H9 (cell line): ENCODE data around the gene EIF2S3. TPM values are rescaled to one million over a fixed set of nuclear protein-coding genes. Genes with fewer than 3 reads are reported as not detected.

Experiments used
- DNase-seq: peaks from one replicate; pipeline ENCODE4 v3.0.0-alpha.2; 2017
- H2AFZ ChIP-seq: one replicate; pipeline ENCODE4 v1.6.1; 2013; ENCODE audit warnings: mild to moderate bottlenecking, low read length, control low read depth, moderate library complexity
- H2AK5ac ChIP-seq: 2 replicates; pipeline ENCODE4 v1.6.1; 2013; ENCODE audit warnings: low read length, control low read depth, mixed read lengths; ENCODE audit not compliant: insufficient read length
- H2BK120ac ChIP-seq: one replicate; pipeline ENCODE4 v1.6.1; 2013; ENCODE audit warnings: low read depth, mild to moderate bottlenecking, low read length, control low read depth, inconsistent platforms; ENCODE audit not compliant: poor library complexity, severe bottlenecking
- H2BK12ac ChIP-seq: 2 replicates; pipeline ENCODE4 v1.6.1; 2013; ENCODE audit warnings: low read length, control low read depth, mixed read lengths, low read depth; ENCODE audit not compliant: insufficient read length
- H2BK15ac ChIP-seq: 2 replicates; pipeline ENCODE4 v1.6.1; 2013; ENCODE audit warnings: low read depth, low read length, control low read depth
- H2BK20ac ChIP-seq: one replicate; pipeline ENCODE4 v1.6.1; 2013; ENCODE audit warnings: low read depth, mild to moderate bottlenecking, low read length, control low read depth, inconsistent platforms; ENCODE audit not compliant: poor library complexity, severe bottlenecking
- H2BK5ac ChIP-seq: 2 replicates; pipeline ENCODE4 v1.6.1; 2013; ENCODE audit warnings: low read length, control low read depth, mixed read lengths; ENCODE audit not compliant: insufficient read length
- H3K14ac ChIP-seq: 2 replicates; pipeline ENCODE4 v1.6.1; 2013; ENCODE audit warnings: low read length, control low read depth; ENCODE audit not compliant: insufficient read depth
- H3K18ac ChIP-seq: 2 replicates; pipeline ENCODE4 v1.6.1; 2013; ENCODE audit warnings: low read depth, mild to moderate bottlenecking, mixed read lengths, low read length, control low read depth; ENCODE audit not compliant: insufficient read length
- H3K23ac ChIP-seq: 2 replicates; pipeline ENCODE4 v1.6.1; 2013; ENCODE audit warnings: low read length, control low read depth, mixed read lengths, low read depth; ENCODE audit not compliant: insufficient read length
- H3K23me2 ChIP-seq: 2 replicates; pipeline ENCODE4 v1.6.1; 2013; ENCODE audit warnings: low read depth, mild to moderate bottlenecking, mixed read lengths, low read length, control low read depth; ENCODE audit not compliant: insufficient read length, poor library complexity, severe bottlenecking
- H3K27ac ChIP-seq: 2 replicates; pipeline ENCODE4 v1.5.1; 2013; ENCODE audit warnings: low read length, control low read depth, mixed read lengths, low read depth; ENCODE audit not compliant: insufficient read length
- H3K27me3 ChIP-seq: 2 replicates; pipeline ENCODE4 v1.6.1; 2013; ENCODE audit warnings: low read length, control low read depth, inconsistent platforms; ENCODE audit not compliant: insufficient read depth
- H3K4ac ChIP-seq: 2 replicates; pipeline ENCODE4 v1.6.1; 2013; ENCODE audit warnings: low read depth, mild to moderate bottlenecking, control low read depth, inconsistent platforms, low read length, moderate library complexity
- H3K4me1 ChIP-seq: 2 replicates; pipeline ENCODE4 v1.6.1; 2013; ENCODE audit warnings: low read length, control low read depth, inconsistent platforms; ENCODE audit not compliant: insufficient read depth
- H3K4me2 ChIP-seq: 2 replicates; pipeline ENCODE4 v1.6.1; 2013; ENCODE audit warnings: low read length, control low read depth, mixed read lengths; ENCODE audit not compliant: insufficient read length, insufficient read depth
- H3K56ac ChIP-seq: 2 replicates; pipeline ENCODE4 v1.6.1; 2013; ENCODE audit warnings: low read depth, mild to moderate bottlenecking, mixed read lengths, low read length, control low read depth; ENCODE audit not compliant: insufficient read length
- H3K79me1 ChIP-seq: 2 replicates; pipeline ENCODE4 v1.6.1; 2013; ENCODE audit warnings: low read depth, mild to moderate bottlenecking, moderate library complexity, low read length, control low read depth, inconsistent platforms; ENCODE audit not compliant: insufficient read depth, poor library complexity, severe bottlenecking
- H3K79me2 ChIP-seq: 2 replicates; pipeline ENCODE4 v1.6.1; 2013; ENCODE audit warnings: low read length, control low read depth, inconsistent platforms; ENCODE audit not compliant: insufficient read depth
- H3K9ac ChIP-seq: 2 replicates; pipeline ENCODE4 v1.6.1; 2013; ENCODE audit warnings: low read length, control low read depth, mixed read lengths; ENCODE audit not compliant: insufficient read length; ENCODE audit errors: extremely low read depth
- H3K9me3 ChIP-seq: one replicate; pipeline ENCODE4 v1.6.1; 2013; ENCODE audit warnings: low read depth, low read length, inconsistent platforms; ENCODE audit not compliant: control insufficient read depth
- H3T11ph ChIP-seq: one replicate; pipeline ENCODE4 v1.6.1; 2013; ENCODE audit warnings: mild to moderate bottlenecking, low read length, control low read depth, inconsistent platforms
- H4K20me1 ChIP-seq: one replicate; pipeline ENCODE4 v1.6.1; 2013; ENCODE audit not compliant: control insufficient read depth, insufficient read length, insufficient read depth
- H4K5ac ChIP-seq: 2 replicates; pipeline ENCODE4 v1.6.1; 2013; ENCODE audit warnings: low read depth, mild to moderate bottlenecking, mixed read lengths, low read length, control low read depth; ENCODE audit not compliant: insufficient read length
- H4K8ac ChIP-seq: replicated peaks from 2 replicates; pipeline ENCODE4 v1.6.1; 2013; ENCODE audit warnings: low read length, control low read depth, mixed read lengths, low read depth; ENCODE audit not compliant: insufficient read length
- H4K91ac ChIP-seq: 2 replicates; pipeline ENCODE4 v1.6.1; 2013; ENCODE audit warnings: low read depth, mild to moderate bottlenecking, moderate library complexity, mixed read lengths, low read length, control low read depth; ENCODE audit not compliant: insufficient read length
- H3K27ac Mint-ChIP-seq, 3 experiments: 2 replicates in 2 of 3; 3 replicates in 1 of 3; pipeline ENCODE4 v1.8.0; 2020 to 2021; ENCODE audit warnings: mixed read lengths in 3 of 3, mild to moderate bottlenecking in 1 of 3, moderate library complexity in 1 of 3
- H3K27me3 Mint-ChIP-seq: 2 replicates; pipeline ENCODE4 v1.8.0; 2021; ENCODE audit warnings: low read depth, mild to moderate bottlenecking, moderate library complexity, mixed read lengths
- H3K36me3 Mint-ChIP-seq, 3 experiments: 2 replicates in 2 of 3; 3 replicates in 1 of 3; pipeline ENCODE4 v1.8.0; 2020 to 2021; ENCODE audit warnings: low read depth in 3 of 3, mixed read lengths in 3 of 3; ENCODE audit not compliant: insufficient read depth in 1 of 3
- H3K4me1 Mint-ChIP-seq, 2 experiments: 2 replicates each; pipeline ENCODE4 v1.8.0; 2020; ENCODE audit warnings: mixed read lengths in 2 of 2
- H3K4me3 Mint-ChIP-seq, 2 experiments: 2 replicates in 1 of 2; 3 replicates in 1 of 2; pipeline ENCODE4 v1.8.0; 2020 to 2021; ENCODE audit warnings: mild to moderate bottlenecking in 2 of 2, mixed read lengths in 2 of 2, moderate library complexity in 1 of 2
- H3K9me3 Mint-ChIP-seq, 2 experiments: 2 replicates in 1 of 2; 3 replicates in 1 of 2; pipeline ENCODE4 v1.8.0; 2020; ENCODE audit warnings: mild to moderate bottlenecking in 2 of 2, mixed read lengths in 2 of 2, moderate library complexity in 1 of 2
- WGBS: extraction: QIAGEN DNeasy Blood & Tissue Kit; methylation state at CpG from one replicate; pipeline ENCODE4 v1.1.7; 2013; ENCODE audit warnings: missing lambda C conversion rate, low lambda C conversion rate, mixed read lengths; ENCODE audit not compliant: insufficient read length; ENCODE audit errors: extremely low coverage; 5-methylcytosine and 5-hydroxymethylcytosine counted together
- total RNA-seq: library from RNA; stranded (reverse); gene quantifications from 2 replicates; pipeline ENCODE4 v1.2.1, GENCODE V29; 2021
- TF ChIP-seq, protein P1 (sequence below): fragments of 200-600 bp; sonication (generic); conservative IDR thresholded peaks from 3 replicates; pipeline ENCODE4 v1.8.0; 2021; ENCODE audit warnings: antibody characterized with exemption, mild to moderate bottlenecking

Gene EIF2S3
- total RNA-seq, 1 experiment from 2014 or later, result 598 TPM

DNA sequence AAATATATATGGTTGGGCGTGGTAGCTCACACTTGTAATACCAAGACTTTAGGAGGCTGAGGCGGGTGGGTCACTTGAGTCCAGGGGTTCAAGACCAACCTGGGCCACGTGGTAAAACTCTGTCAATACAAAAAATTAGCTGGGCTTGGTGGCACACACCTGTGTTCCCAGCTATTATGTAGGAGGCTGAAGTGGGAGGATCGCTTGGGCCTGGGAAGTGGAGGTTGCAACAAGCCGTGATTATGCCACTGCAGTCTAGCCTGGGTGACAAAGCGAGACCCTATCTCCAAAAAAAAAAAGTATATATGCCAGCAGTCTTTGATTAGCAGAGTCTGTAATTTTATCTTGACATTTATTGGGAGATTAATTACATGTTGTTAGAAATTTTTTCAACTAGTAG lies 8.7 kb downstream of the EIF2S3 start:
- H2BK120ac ChIP-seq, result no peak overlapping the region
- H3K14ac ChIP-seq, result no peak overlapping the region
- H3K9me3 ChIP-seq, result no peaks in the 10 kb centered on the region
- no peak overlapping the region for H3K4ac ChIP-seq
- H3K4me1 Mint-ChIP-seq, result no peaks in the 10 kb centered on the region; a peak in 1 of 4 replicates
- H2AK5ac ChIP-seq, result no peak overlapping the region
- H3K23me2 ChIP-seq, result no peaks in the 10 kb centered on the region
- no peak for DNase-seq
- H2BK20ac ChIP-seq, result no peak overlapping the region
- no peak overlapping the region for H2BK12ac ChIP-seq
- H4K5ac ChIP-seq, result no peak overlapping the region
- no peak overlapping the region; a peak in 1 of 7 replicates for H3K27ac Mint-ChIP-seq
- H4K8ac ChIP-seq, result no peak overlapping the region
- no peak overlapping the region for H2BK5ac ChIP-seq
- H3K27me3 Mint-ChIP-seq, result no peaks in the 10 kb centered on the region
- no peaks in the 10 kb centered on the region for H4K20me1 ChIP-seq
- no peak overlapping the region for H3K23ac ChIP-seq
- H2BK15ac ChIP-seq, result no peak overlapping the region
- no peak overlapping the region for H3T11ph ChIP-seq
- TF ChIP-seq, protein P1, sequence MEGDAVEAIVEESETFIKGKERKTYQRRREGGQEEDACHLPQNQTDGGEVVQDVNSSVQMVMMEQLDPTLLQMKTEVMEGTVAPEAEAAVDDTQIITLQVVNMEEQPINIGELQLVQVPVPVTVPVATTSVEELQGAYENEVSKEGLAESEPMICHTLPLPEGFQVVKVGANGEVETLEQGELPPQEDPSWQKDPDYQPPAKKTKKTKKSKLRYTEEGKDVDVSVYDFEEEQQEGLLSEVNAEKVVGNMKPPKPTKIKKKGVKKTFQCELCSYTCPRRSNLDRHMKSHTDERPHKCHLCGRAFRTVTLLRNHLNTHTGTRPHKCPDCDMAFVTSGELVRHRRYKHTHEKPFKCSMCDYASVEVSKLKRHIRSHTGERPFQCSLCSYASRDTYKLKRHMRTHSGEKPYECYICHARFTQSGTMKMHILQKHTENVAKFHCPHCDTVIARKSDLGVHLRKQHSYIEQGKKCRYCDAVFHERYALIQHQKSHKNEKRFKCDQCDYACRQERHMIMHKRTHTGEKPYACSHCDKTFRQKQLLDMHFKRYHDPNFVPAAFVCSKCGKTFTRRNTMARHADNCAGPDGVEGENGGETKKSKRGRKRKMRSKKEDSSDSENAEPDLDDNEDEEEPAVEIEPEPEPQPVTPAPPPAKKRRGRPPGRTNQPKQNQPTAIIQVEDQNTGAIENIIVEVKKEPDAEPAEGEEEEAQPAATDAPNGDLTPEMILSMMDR, result no peak
- H3K79me1 ChIP-seq, result peaks cover 5% of the 10 kb centered on the region
- H2AFZ ChIP-seq, result no peak overlapping the region
- no peak overlapping the region for H3K27ac ChIP-seq
- no peak overlapping the region for H3K56ac ChIP-seq
- no peak overlapping the region for H3K4me3 Mint-ChIP-seq
- H3K36me3 Mint-ChIP-seq, result peaks cover 66 to 95% (median 91%) of the 10 kb centered on the region in 3 experiments
- no peaks in the 10 kb centered on the region for H3K4me1 ChIP-seq
- H3K79me2 ChIP-seq, result no peaks in the 10 kb centered on the region; the same call in 1 of the 2 replicates
- no peak overlapping the region for H3K9ac ChIP-seq
- H3K4me2 ChIP-seq, result no peak overlapping the region
- H3K9me3 Mint-ChIP-seq, result no peaks in the 10 kb centered on the region
- no peak overlapping the region for H3K18ac ChIP-seq
- no peaks in the 10 kb centered on the region for H3K27me3 ChIP-seq
- no CpG with 5 or more reads among the region's 6 CpGs for WGBS
- H4K91ac ChIP-seq, result no peak overlapping the region
